Neural progenitor cell (in vitro differentiated cells): ENCODE results near the gene PTPRT.

ENCODE experiments used
- CTCF ChIP-seq: fragments of 200-600 bp; sonication (generic); IDR thresholded peaks from 2 replicates; pipeline ENCODE4 v1.5.1; 2017; ENCODE audit warnings: antibody characterized with exemption, mild to moderate bottlenecking
- EZH2 ChIP-seq: fragments of 200-600 bp; sonication (generic); IDR thresholded peaks from 2 replicates; pipeline ENCODE4 v1.6.1; 2017; ENCODE audit warnings: antibody characterized with exemption, mild to moderate bottlenecking, moderate library complexity
- EZH2phosphoT487 ChIP-seq: fragments of 200-600 bp; sonication (generic); IDR thresholded peaks from 2 replicates; pipeline ENCODE4 v1.6.1; 2017; ENCODE audit warnings: antibody characterized with exemption

GRCh38 chr20:42359617-42360016 is 830.1 kb downstream of the PTPRT start:
- TF ChIP-seq CTCF (no peak), EZH2 (no peak), EZH2phosphoT487 (no peak)
